HG03108 (cell line): Measurements from ENCODE around the gene TXNDC17.
A peak's percentile ranks its signal among the peaks of the same experiment; 100 is the strongest.
"Not testable (repeated sequence)": the region's sequence is repeated elsewhere in the genome, so short reads cannot be mapped to it uniquely, and the experiment has no call there.

Experiments used
- ATAC-seq: cut with Tn5 transposase; IDR thresholded peaks from one replicate; pipeline ENCODE4 v1.9.1; 2021; ENCODE audit warnings: moderate library complexity; ENCODE audit not compliant: unreplicated experiment

The TXNDC17 gene

GRCh38 chr17:6640536-6641246, at the start of gene TXNDC17, which contains the start of gene KIAA0753:
Gene TXNDC17, plus strand, starts transcription at chr17:6641060. Its CDS starts 23 bp downstream, at chr17:6641083.
Gene KIAA0753, minus strand, starts transcription at chr17:6640711. Its CDS starts 5,608 bp downstream, at chr17:6635103.
- peak; percentile 85 for ATAC-seq

- no peak for ATAC-seq
Measured at GRCh38 chr17:6591599-6592158, 49.2 kb upstream of the TXNDC17 start.

GRCh38 chr17:6592173-6592572, 48.7 kb upstream of the TXNDC17 start:
- ATAC-seq: no peak

- ATAC-seq: not testable (repeated sequence)
Measured at GRCh38 chr17:6593371-6593770, 47.5 kb upstream of the TXNDC17 start.

DNA sequence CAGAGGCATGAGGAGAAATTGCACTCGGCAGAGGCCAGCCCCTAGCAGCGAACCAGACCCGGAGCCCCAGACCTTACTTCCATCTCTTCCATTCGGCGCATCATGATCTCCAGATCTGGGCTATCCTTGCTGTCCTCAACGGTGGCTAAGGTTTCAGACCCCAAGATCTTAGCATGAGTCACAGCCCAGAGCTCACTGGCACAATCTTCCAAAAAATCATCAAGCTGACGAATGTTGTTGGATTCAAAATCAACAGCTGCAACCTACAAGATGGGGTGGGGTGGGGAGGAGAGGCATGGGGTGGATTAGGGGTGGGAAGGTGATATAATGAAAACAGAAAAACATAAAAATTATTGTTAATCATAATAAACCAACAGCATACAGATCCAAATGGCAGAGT, 44.8 kb upstream of the TXNDC17 start:
- ATAC-seq: no peak

GRCh38 chr17:6596511-6596910, 44.3 kb upstream of the TXNDC17 start:
- ATAC-seq: no peak

GRCh38 chr17:6596941-6597340, 43.9 kb upstream of the TXNDC17 start:
- ATAC-seq: no peak

GRCh38 chr17:6597727-6598126, 43.1 kb upstream of the TXNDC17 start:
- no peak for ATAC-seq

- no peak for ATAC-seq
Measured at GRCh38 chr17:6599364-6599763, 41.5 kb upstream of the TXNDC17 start.

DNA sequence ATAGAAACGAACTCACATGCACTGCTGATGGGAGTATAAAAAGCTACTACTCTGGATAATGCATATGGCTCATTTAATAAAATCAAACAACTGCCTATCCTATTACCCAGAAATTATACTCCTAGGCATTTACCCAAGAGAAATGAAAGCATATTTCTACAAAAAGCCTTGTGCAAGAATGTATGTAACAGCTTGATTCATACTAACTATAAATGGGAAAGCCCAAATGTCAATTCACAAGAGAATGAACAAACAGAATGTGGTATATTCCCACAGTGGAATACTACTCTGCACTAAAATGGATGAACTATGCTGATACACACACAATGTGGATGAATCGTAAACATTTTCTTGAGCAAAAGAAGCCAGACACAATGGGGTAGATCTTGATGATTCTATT, 38.7 kb upstream of the TXNDC17 start:
- no peak for ATAC-seq

- no peak for ATAC-seq
Measured at GRCh38 chr17:6603744-6604325, 37.0 kb upstream of the TXNDC17 start.

DNA sequence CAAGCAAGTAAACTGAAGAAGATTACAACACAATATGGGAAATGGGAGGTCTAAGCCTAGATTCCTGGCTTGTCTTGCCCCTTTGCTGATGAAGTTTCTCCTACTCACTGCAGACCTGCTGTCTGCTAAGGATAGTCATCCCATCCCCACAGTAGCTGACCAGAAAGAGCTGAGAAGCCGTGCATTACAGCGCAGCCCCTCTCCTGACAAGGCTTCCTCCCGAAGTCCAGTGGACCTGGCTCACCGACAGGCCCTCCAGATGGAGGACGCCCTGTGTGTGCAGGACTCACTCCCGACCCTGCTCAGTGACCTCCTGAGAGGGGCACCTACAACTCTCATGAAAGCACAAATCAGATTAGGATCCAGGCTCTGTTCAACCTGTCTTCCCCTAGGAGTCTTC, 35.7 kb upstream of the TXNDC17 start:
- ATAC-seq: no peak

DNA sequence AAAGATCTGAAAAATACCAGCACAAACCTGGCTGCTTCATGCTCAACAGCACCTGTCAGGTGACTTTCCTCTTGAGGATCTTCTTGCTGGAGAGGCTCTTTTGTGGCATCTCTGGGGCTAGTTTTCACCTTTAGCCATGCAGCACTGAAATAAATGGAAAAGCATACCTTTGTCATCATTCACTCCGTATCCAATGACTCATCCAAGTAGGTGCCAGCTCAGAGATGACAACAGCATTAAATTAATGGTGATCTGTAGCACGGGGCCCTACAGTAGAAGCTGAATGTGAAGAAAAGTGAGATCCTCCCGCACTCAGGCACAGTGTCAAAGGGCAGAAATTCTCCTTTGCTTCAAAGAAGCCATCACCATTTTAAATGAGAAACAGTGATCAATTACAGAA, 32.5 kb upstream of the TXNDC17 start:
- ATAC-seq: no peak

DNA sequence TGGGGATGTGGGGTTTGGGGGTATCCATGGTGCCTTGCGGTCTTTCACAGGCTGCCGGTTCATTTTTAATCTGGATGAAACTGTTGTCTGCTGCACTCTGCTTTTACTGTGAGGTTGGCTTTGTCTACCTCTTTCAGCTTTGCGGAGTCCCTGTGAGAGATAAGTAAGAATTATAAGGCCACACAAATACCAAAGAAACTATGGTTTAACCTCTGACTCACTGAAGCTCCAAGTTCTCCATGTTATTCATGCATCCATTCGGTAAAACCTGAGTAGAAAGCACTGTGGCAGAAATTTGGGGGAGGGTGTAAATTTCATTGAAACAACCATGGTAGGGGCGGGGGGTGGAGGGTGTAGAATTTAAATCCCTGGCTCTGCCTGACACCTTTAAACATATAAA, 30.8 kb upstream of the TXNDC17 start:
- no peak for ATAC-seq

DNA sequence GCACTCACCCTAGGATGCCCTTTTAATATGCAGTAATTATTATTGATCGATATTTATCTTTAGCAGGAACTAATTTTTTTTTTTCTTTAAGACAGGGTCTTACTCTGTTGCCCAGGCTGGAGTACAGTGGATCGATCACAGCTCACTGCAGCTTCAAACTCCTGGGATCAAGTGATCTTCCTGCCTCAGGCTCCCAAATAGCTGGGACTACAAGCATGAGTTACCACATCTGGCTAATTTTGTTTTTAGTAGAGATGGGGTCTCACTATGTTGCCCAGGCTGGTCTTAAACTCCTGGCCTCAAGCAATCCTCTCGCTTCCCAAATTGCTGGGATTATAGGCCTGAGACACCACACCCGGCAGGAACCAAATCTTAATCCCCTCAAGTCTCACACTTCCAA, 29.6 kb upstream of the TXNDC17 start:
- no peak for ATAC-seq

DNA sequence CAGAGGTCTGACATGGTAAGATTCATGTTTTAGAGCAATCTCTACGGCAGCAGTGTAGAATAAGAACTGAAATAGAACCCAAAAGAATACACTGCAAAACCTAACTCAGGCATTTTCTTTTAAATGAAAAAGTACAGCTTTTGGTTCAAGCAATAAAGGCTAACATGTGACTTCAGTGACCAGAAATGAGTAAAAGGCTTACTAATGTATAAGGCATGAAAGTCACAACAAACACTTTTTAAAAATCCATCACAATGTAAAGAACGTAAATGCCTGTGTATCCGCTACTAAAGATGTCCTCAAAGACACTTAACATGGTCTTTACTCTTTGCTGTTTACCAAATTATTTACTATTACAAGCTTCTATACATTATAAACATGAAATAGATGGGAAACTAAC, 16.9 kb upstream of the TXNDC17 start:
- no peak for ATAC-seq

GRCh38 chr17:6626616-6627015, 14.2 kb upstream of the TXNDC17 start:
- no peak for ATAC-seq

DNA sequence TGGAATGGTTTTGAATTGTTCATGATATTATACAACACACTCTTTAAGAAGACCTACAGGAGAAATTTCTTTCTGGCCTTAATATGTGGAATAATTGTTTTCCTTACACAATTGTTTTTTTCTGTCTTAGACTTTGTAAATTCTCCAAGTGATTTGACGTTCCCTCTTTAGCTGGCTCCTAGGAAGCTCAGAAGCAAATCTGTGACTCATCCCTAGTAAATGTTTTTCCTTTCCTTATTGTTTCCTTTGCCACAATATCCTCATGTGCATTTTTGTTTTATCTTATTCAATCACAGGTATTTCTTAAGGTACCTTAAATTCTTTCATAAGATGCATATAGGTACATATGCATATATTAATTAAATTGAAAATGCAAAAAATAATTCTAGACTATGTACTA, 13.8 kb upstream of the TXNDC17 start:
- no peak for ATAC-seq

DNA sequence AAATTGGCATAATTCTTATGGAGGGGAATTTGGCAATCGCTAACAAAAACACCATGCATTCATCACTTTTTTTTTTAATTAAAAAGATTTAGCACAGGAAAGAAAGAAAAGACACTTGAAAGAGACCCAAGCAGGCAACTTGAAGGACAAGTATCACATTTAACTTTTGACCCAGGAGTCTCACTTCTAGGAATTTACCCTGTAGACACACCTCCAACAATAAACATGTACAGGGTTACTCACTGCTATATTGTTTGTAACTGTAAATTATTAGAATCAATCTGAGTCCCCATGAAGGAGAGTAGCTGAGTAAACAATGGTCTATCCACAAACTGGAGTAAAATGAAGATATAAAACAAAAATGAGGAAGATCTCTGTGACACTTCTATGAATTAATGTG, 10.5 kb upstream of the TXNDC17 start:
- ATAC-seq: no peak

- no peak for ATAC-seq
Measured at GRCh38 chr17:6632530-6632929, 8.3 kb upstream of the TXNDC17 start.

GRCh38 chr17:6633263-6633662, 7.6 kb upstream of the TXNDC17 start:
- no peak for ATAC-seq

DNA sequence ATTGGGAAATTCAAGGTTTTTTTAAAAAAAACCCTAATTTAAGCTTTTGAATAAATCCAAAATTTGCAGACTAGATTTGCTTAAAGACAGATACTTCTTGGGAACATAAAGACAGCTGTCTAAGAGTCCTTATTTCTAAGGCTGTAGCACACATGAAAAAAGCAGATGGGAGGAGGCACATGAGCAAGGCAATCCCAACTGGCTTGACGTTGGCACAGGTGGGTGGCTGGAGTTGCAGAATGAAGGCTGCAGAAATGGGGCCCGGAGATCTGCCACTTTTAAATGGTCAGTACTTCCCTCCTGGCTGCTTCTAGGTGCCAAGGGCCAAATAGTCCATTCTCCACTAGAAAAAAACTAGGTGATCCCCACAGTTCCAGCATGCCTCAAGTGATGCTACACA, 4.8 kb upstream of the TXNDC17 start:
- ATAC-seq: no peak
